Suprapubic skin (tissue), 4 donors: Measurements from ENCODE around the gene NCAM1. TPM values are rescaled to one million over a fixed set of nuclear protein-coding genes. Genes with fewer than 3 reads are reported as not detected.

Experiments
- DNase-seq, 2 donors: peaks; one replicate each; pipeline ENCODE4 v3.0.0-alpha.2; 2019; ENCODE audit warnings: low spot score in 2 of 2
- H3K27ac ChIP-seq: fragments of 200-600 bp; sonication (generic); one replicate; pipeline ENCODE4 v1.5.1; 2019
- H3K27me3 ChIP-seq: fragments of 200-600 bp; sonication (generic); one replicate; pipeline ENCODE4 v1.5.1; 2019
- H3K36me3 ChIP-seq: fragments of 200-600 bp; sonication (generic); one replicate; pipeline ENCODE4 v1.5.1; 2019
- H3K4me1 ChIP-seq: fragments of 200-600 bp; sonication (generic); one replicate; pipeline ENCODE4 v1.5.1; 2019
- H3K4me3 ChIP-seq: fragments of 200-600 bp; sonication (generic); one replicate; pipeline ENCODE4 v1.5.1; 2019; ENCODE audit warnings: mild to moderate bottlenecking
- H3K9me3 ChIP-seq: fragments of 200-600 bp; sonication (generic); one replicate; pipeline ENCODE4 v1.5.1; 2019
- EP300 ChIP-seq: sonication (generic); formaldehyde crosslinking; IDR thresholded peaks from one replicate; pipeline ENCODE4 v1.6.1; 2017; ENCODE audit warnings: antibody characterized with exemption
- POLR2A ChIP-seq, 2 donors: fragments of 450-650 bp; IDR thresholded peaks; one replicate each; pipeline ENCODE4 v1.6.1; 2017; ENCODE audit warnings: antibody characterized with exemption in 2 of 2, mild to moderate bottlenecking in 2 of 2, moderate library complexity in 2 of 2
- POLR2AphosphoS5 ChIP-seq, 3 donors: sonication (generic); formaldehyde crosslinking; IDR thresholded peaks; one replicate each; pipeline ENCODE4 v1.6.1; 2017; ENCODE audit warnings: antibody characterized with exemption in 3 of 3
- WGBS: methylation state at CpG from one replicate; pipeline ENCODE4 v1.1.5; 2018; 5-methylcytosine and 5-hydroxymethylcytosine counted together
- total RNA-seq, 4 donors: library from RNA; depleted of rRNA; stranded (reverse); fragments of >200 nt; gene quantifications; one replicate each; pipeline ENCODE4 v1.1.0, GENCODE V29; 2016
- TF ChIP-seq, protein P1 (sequence below), 2 donors: fragments of 200-600 bp in 1 of 2; fragments of 450-650 bp in 1 of 2; sonication (generic) in 1 of 2; IDR thresholded peaks; one replicate each; pipeline ENCODE4 v1.5.1; 2016 to 2019; ENCODE audit warnings: antibody characterized with exemption in 2 of 2, mild to moderate bottlenecking in 1 of 2, moderate library complexity in 1 of 2

NCAM1 gene
- total RNA-seq, 4 donors from 2014 or later = 0.98 to 3.3 (median 1.9) TPM

DNA sequence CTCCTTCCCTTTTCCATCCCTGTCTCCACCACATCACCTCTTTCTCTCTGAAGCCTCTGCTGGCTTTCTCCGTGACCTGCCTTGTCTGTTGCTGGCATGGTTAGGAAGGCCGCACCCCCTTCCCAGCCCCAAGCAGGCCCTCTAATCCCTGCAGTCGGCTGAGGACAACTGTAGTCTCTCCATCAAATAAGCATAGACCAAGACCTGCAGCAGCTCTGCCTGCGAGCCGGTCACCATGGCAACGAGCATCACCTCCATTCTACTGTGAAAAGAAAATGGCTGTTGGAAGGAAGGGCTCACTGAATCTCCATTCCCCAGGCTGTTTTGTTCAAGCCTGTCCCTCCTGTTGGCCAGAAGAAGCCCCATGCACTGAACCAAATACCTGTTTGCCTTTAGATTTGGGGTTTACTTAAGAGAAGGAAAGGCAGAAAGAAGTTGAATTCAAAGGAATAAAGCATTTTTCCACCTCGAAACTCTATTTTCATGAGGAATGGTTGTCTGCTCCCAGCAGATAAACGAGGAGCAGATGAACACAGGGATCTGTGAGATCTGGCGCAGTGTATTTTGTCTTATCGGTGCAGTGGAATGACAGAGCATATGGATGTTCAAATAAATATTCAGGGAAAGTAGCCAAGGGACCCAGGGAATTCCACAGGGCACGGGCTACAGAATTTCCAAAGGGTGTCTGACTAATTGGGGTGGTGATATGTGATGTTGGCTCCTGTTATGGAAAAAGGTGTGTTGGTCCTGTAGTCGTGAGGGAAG is 240.0 kb downstream of the NCAM1 start:
- no peak overlapping the region for H3K27ac ChIP-seq
- no peaks in the 10 kb centered on the region for H3K9me3 ChIP-seq
- no peaks in the 10 kb centered on the region for H3K27me3 ChIP-seq
- no peak for DNase-seq
- peaks cover 6% of the 10 kb centered on the region for H3K4me1 ChIP-seq
- 84% methylated on average over 12 of the region's 12 CpGs for WGBS
- H3K4me3 ChIP-seq = no peak overlapping the region
- no peaks in the 10 kb centered on the region for H3K36me3 ChIP-seq
- no peak for TF ChIP-seq POLR2A (IDR thresholded peaks at IDR 0.05)
- no peak for TF ChIP-seq EP300
- TF ChIP-seq POLR2AphosphoS5 (IDR thresholded peaks at IDR 0.05) = no peak
- TF ChIP-seq, protein P1, sequence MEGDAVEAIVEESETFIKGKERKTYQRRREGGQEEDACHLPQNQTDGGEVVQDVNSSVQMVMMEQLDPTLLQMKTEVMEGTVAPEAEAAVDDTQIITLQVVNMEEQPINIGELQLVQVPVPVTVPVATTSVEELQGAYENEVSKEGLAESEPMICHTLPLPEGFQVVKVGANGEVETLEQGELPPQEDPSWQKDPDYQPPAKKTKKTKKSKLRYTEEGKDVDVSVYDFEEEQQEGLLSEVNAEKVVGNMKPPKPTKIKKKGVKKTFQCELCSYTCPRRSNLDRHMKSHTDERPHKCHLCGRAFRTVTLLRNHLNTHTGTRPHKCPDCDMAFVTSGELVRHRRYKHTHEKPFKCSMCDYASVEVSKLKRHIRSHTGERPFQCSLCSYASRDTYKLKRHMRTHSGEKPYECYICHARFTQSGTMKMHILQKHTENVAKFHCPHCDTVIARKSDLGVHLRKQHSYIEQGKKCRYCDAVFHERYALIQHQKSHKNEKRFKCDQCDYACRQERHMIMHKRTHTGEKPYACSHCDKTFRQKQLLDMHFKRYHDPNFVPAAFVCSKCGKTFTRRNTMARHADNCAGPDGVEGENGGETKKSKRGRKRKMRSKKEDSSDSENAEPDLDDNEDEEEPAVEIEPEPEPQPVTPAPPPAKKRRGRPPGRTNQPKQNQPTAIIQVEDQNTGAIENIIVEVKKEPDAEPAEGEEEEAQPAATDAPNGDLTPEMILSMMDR (IDR thresholded peaks at IDR 0.05) = no peak

DNA sequence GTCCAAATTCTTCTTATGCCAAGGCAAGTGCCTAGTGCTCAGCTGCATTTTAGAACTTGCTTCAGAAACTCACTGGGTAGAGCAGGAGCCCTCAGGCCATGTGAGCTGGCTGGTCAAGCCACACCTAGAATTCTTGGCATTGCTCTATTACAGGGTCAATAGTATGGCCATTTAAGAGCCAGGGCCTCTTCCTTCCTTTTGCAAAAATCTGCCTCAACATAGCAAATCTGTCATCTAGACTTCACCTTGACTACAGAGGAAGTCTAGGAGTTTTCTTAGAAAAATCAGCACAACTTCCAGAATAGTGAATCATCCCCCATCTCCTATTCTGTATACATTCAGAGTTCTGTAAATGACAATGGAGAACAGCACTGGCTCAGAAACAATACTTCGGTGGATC is 241.2 kb downstream of the NCAM1 start:
- WGBS = 100% methylated on average over 1 of the region's 1 CpG
- TF ChIP-seq, protein P1 (IDR thresholded peaks at IDR 0.05) = no peak
- no peak for TF ChIP-seq EP300
- no peak for DNase-seq
- Histone ChIP-seq H3K9me3 (no peaks in the 10 kb centered on the region), H3K27me3 (no peaks in the 10 kb centered on the region), H3K27ac (no peak overlapping the region), H3K4me1 (peaks cover 3% of the 10 kb centered on the region), H3K36me3 (no peaks in the 10 kb centered on the region), H3K4me3 (no peak overlapping the region)

DNA sequence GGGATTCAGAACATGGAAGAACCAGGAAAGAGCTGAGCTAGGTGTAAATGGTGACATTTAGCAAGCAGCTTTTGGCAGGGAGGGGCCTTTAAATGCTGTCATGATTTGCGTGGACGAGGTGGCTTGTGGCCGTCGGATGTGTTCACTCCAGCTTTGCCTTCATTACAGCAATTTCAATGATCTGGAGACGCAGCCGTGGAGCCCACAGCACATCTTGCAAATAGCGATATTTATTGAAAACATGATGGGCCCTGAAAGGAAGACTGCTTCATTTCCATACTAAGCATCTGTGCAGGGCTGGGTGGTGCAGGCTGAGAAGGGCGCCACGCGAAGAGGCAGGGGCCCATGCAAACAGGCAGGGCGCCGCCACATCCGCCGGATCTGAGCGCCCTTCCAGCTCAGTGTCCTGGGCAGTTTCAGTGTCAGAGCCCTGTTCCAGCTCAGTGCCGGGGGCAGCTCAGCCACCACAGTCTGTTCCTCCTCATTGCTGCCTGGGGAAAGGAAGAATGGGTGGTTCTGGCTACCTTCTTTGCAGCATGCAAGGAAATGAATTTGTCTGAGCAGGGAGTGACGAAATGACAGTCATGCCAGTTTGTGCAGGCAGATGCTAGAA is 242.0 kb downstream of the NCAM1 start:
- Histone ChIP-seq H3K27ac (no peak overlapping the region), H3K4me1 (no peaks in the 10 kb centered on the region), H3K9me3 (no peaks in the 10 kb centered on the region), H3K4me3 (no peak overlapping the region), H3K36me3 (no peaks in the 10 kb centered on the region), H3K27me3 (no peaks in the 10 kb centered on the region)
- 85% methylated on average over 17 of the region's 17 CpGs for WGBS
- TF ChIP-seq POLR2A (IDR thresholded peaks at IDR 0.05) (no peak), POLR2AphosphoS5 (IDR thresholded peaks at IDR 0.05) (no peak), EP300 (no peak)
- TF ChIP-seq, protein P1 (IDR thresholded peaks at IDR 0.05) = no peak
- no peak for DNase-seq

DNA sequence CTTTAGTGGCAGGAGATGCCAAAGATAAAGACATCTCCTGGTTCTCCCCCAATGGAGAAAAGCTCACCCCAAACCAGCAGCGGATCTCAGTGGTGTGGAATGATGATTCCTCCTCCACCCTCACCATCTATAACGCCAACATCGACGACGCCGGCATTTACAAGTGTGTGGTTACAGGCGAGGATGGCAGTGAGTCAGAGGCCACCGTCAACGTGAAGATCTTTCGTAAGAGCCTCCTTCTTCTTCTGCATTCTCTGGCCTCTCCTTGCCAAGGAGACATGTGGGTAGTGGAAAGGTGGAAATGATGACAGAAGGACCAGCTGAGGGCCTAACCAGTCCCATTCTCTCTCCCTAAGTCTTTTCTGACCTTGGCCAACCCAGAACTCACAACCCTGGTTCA is 243.1 kb downstream of the NCAM1 start:
- H3K4me3 ChIP-seq = no peak overlapping the region
- H3K4me1 ChIP-seq = no peaks in the 10 kb centered on the region
- no peaks in the 10 kb centered on the region for H3K9me3 ChIP-seq
- no peak for DNase-seq
- no peaks in the 10 kb centered on the region for H3K36me3 ChIP-seq
- no peaks in the 10 kb centered on the region for H3K27me3 ChIP-seq
- TF ChIP-seq POLR2AphosphoS5 (IDR thresholded peaks at IDR 0.05) = no peak
- no peak for TF ChIP-seq POLR2A (IDR thresholded peaks at IDR 0.05)
- no peak for TF ChIP-seq EP300
- H3K27ac ChIP-seq = no peak overlapping the region
- WGBS = 86% methylated on average over 10 of the region's 10 CpGs

DNA sequence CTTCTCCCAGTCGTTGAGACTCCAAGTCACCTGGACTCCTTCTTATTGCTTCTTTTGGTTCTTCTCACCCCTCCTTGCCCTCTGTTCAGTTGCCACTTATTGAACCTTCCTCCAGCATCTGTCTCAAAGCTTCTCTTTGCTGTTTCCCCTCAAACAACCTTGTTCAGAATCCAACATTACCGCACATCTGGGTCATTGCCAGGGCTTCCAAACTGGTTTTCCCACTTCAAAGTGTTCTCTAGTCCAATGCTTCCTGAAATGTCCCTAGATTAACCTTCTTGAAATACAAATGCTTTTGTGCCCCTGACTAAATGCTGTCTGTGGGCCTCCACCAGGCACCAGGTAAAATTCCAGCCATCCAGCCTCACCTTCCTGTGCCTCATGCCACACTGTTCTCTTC is 252.3 kb downstream of the NCAM1 start:
- no peaks in the 10 kb centered on the region for H3K4me1 ChIP-seq
- no peak overlapping the region for H3K27ac ChIP-seq
- no peak overlapping the region for H3K4me3 ChIP-seq
- DNase-seq = no peak
- H3K9me3 ChIP-seq = no peaks in the 10 kb centered on the region
- H3K36me3 ChIP-seq = no peaks in the 10 kb centered on the region
- no peak for TF ChIP-seq EP300
- no peak for TF ChIP-seq POLR2A (IDR thresholded peaks at IDR 0.05)
- TF ChIP-seq, protein P1 (IDR thresholded peaks at IDR 0.05) = no peak
- TF ChIP-seq POLR2AphosphoS5 (IDR thresholded peaks at IDR 0.05) = no peak
- 55% methylated on average over 2 of the region's 2 CpGs for WGBS
- H3K27me3 ChIP-seq = no peaks in the 10 kb centered on the region
